GM21528 (cell line): ENCODE measurements around the gene AKT1S1.
A peak's percentile ranks its signal among the peaks of the same experiment; 100 is the strongest.

Experiments used
- ATAC-seq: cut with Tn5 transposase; IDR thresholded peaks from one replicate; pipeline ENCODE4 v1.9.1; 2021; ENCODE audit warnings: mild to moderate bottlenecking, moderate library complexity; ENCODE audit not compliant: unreplicated experiment, low FRiP score

Gene AKT1S1

DNA sequence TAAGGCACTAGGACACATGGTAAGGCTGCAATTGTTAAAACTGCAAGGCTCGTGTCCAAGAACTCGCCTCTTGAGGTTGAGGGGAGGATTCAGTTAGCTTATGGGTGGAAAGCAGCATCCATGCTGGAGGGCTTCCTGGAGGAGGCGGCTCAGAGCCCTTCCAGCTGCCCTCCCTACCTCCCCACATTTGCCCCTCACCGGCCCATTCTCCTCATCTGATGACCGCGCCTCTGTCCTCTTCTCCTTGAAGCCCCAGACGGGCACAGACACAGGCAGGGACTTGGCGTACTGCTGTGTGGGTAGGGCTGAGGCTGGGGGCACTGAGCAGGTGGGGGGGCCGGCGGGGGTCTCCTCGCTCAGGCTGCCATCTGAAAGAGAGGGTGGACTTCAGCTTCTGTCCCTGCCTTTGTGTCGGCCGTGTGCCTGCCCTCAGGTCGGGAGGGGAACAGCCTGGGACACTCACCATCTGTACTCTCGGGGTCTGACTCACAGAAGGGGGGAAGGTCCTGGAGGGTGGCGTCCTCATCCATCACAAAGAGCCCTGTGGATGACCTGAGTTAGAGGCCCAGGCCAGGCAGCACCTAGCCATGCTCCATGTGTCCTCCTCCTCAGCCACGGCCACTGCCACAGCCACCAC, 5.7 kb downstream of the AKT1S1 start:
- ATAC-seq: no peak

DNA sequence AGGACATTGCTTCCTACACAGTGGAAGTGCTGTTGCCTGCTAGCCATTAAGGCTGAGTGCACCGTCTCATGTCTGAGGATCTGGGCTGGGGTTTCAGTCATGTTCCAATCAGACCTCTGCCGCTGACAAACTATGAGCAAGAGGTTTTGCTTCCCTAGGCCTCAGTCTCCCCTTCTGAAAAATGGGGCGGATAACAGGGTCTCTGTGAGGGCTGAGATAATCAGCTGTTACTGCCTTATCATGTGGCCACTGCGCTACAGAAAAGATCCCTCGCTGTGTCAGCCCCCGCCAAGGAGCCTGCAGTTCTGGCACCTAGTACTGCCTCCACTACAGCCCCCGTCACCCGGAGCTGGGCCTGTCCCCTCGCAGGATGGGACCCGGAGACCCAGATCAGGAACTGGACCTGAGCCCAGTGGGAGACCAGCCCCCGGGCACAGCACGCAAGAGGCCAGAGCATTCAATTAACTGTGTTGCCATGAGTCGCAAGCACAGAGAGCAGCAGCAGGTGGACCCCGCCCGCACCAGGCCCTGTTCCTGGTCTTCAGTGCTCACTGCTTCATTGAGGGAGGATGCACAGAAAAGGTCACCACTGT, 6.8 kb downstream of the AKT1S1 start:
- no peak for ATAC-seq

DNA sequence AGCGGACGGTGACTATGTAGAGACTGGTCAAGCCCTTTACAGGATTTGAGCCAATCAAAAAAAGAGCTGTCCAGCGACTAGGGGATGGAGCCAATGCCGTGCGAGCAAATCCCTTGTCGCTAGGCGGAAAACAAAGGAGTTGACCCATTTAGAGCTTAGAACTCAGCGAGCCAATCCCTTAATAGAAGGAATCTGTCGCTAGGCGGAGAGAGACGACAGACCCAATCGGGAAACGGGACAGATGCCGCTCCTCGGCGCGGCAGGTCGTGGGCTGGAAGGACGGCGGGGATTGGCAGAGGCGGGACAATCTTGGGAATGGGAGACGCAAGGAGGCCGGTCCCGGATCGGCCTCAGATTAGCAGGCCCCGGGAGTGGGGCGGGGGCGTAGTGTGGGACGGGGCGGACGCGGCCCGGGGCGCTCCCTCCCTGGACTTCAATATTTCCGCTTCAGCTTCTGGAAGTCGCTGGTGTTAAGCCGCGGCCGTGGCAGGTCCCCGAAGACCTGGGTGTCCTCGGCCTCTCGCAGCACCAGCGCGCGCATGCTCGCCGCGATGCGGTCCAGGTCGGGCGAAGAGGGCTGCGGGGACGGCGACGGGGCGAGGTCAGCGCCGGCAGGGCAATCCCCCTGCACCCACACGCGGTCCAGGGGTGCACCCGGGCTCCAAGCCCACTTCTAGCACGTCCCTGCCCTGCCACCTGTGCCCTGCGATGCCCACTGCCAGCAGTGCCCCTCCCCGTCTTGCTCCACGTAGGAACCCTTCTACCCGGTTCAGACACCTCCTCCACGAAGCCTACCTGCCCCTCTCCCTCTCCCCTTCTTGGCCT, 7.5 kb downstream of the AKT1S1 start:
- ATAC-seq: peak; percentile 63

DNA sequence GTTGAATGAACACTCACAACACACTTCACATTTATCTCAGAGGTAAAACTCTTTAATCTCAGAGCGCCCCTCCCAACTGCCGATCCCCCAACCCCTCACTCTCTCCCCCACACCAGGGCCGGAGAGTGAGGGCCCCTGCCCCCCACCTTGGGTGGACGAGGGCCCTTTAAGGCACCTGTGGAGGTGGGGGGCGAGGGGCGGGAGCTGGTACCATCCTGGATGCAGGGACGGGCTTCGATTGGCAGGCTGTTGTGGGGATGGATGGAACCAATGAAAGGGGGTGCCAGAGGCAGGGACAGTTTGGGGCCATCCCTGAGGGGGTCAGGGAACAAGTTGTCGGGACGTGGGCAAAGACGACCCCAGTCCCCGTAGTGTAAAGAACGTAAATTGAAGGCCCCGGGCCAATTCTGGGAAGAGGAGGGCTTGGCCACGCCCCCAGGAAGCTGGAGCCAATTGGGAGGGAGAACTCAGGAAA, 8.1 kb downstream of the AKT1S1 start:
- peak; percentile 5 for ATAC-seq

DNA sequence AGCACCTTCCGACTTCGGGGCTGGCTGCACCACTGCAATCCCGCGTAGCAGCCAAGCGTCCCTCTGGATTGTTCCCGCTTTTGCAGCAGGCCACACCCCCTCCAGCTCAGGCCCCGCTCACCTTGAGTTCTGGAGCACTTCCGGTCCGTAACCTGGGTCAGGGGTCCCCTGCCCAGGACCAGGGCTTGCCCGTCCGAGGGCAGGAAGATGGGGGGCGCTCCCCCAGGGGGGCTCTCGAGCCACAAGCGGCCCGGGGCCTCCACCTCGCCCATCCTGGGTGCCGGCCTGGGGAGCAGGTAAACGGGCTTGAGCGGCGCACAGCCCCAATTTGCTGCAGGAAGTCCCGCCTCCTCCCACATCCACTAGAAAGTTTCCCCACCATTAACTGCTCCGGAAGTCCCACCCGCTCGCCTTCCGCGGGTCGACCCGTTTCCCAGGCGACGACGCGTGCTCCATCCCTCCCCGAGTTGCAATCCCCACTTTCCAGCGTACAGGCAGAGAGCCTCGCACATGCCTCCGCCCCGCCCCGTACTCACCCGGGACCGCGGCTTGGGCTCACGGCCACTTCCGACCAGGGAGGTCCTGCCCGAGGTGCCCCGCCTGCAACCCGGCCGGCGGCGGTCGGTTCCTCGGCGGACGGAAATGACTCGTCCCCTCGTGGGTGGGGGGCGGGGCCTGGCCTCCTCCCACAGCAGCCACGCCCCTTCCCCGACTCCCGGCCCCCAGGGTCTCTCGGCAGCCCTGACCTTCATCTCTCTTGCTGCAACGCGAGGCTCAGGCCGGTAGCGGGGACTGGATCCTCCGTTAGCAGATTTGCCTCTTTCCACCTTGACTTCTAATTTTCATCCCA, 10.0 kb downstream of the AKT1S1 start, which contains the start of gene PNKP:
Gene PNKP, minus strand, starts transcription at position 644 of the 850 bp plus-strand sequence. Its CDS starts 372 bp downstream, at position 272.
- peak; percentile 39 for ATAC-seq

DNA sequence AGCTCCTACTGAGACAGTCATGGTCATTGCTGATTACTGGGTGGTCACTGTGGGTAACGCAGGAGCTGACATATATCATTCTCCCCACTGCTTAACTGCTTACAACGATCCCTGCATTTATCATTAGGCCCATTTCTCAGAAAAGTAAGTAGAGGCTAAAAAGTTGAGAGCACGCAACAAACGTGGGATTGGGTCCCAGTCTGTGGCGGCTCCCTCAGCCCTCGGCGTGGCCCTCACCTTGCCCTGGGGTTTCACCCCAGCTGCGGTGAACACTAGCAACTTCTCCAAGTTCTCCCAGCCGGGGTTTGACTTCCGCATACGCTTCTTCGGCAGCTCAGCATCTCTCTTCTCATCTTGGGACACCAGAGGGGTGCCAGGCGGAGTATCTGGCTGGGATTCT, 12.3 kb downstream of the AKT1S1 start:
- no peak for ATAC-seq

DNA sequence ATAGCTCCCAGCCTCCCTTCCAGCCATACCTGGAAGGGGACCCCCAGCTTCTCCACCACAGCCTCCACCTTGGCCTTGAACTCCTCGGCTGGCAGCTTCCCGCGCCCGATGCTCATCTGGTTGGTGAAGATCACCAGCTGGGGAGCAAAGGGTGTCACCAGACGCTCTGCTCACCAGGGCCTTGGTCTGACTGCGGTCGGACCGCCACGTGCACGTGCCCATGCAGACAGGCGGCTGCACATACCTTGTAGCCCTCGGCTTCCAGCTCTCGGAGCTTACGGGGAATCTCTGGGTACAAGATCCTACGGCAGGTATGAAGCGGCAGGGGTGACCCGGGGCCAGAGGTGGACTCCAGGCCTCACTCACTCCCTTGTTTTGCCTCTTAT, 13.2 kb downstream of the AKT1S1 start:
- no peak for ATAC-seq

DNA sequence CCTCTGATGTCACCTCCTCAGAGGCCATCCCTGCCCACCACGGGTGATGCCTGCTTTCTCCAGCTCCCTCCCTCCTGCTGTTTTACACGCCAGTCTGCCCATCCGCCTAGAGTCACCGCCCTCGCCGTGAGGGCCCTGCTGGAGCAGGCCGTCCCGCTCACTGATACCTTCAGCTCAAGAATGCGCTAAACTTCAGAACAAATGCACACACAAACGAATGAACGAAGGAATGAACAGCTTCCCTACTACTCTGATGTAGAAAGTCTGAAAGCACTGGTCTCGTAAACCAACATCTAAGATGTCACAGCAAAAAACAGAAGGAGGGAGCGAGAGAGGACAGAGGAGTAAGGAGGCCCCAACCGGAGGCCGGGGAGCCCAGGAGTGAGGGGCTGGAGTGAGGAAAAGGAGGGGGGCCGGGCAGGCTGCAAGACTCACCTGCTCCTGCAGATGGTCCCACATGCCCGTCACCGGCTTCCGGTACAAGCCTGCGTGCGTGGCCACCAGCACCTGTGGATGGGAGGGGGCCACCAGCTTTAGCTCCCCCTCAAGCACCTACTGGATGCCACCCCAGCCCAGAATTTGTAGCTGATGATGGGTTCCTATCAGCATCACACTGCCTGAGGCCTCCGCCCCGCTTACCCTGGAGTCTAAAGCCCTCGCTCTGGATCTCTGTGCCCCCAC, 13.8 kb downstream of the AKT1S1 start:
- no peak for ATAC-seq

DNA sequence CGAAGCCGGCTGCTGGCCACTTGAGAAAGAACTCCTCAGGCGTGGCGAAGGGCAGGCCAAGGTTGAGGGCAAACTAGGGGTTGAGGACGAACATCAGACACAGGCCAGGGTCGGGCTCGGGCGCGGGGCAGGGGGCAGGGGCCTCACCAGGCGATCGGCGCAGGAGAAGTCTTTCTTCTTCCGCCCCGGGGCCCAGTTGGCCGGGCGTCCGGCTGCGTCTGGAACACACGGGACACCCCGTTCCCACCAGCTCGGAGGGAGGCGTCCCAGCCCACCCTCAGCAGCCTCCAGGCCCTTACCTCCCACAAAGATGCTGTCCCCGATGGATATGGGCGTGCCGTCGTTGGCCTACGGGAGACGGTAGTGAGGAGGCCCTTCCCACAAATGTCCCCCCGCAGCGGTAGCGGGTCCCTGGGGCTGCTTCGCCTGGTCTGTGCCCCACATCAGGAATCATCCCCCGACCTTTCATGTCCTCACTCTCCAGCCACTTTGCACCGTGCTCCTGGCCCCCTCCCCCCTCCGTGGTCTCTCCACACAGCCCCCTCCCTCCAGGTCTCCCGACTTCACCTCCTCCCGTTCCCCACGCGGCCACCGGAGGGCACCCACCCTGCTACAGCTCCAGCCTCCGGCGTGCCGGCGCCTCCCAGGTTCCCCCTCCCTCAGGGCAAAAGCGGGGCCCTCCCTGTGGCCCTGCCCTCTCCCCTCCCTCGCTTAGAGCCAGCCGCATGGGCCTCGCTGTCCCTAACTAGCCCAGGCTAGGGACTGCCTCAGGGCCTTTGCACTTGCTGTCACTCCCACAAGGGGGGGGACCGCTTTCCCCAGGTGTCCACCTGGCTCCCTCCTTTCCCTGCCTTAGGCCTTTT, 14.5 kb downstream of the AKT1S1 start:
- no peak for ATAC-seq

DNA sequence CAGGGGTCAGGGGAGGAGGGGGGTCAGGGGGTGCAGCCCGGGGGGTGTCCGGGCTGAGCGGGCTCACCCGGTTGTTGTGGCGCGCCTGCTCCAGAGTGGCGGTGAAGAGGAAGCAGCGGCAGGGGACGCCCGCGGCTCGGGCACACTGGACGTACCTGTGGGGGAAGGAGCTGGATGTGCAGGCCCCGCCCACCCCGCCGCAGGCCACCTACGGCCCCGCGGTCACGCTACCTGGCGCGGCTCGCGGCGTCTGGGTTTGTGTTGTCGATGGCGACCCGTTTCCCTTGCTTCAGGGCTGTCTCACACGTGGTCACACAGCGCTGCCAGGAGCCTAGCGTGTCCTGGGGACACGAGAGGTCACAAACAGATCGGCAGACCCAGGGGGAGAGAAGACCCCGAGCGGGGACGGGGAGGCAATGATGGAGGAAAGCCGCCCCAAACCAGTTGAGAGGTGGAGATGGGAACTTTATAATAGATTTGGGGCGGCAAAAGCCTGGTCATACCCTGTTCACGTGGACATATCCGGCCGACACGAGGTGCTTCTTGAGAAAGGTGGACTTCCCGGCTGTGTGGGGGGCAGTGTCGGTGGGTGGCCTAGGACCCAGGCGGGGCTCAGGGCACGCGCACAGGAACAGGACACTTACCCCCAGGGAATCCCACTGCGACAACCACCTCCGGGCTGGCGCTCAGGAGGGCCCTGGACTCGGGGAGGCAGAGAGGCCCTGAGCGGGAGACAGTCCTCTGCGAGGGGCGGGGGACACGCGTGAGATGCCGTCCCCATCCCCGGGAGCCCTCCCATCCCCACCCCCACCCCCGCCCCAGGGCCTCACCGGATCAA, 15.4 kb downstream of the AKT1S1 start:
- no peak for ATAC-seq

DNA sequence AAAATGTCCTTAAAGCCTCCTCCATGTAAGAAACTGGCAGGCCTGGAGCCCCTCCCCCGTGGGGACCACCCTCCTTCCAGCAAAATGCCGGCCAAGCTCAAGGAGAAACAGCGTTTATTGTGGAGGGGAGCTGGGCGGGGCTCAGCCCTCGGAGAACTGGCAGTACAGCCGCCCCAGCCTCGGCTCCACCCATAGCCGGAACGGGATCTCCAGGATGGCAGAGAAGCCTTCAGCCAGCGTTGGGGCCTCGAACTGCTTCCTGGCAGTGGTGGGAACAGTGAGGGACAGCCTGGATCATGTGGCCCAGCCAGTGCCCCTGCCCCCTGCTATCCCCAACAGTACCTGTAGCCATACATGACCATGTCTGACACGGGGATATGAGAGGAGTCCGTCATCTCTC, 16.0 kb downstream of the AKT1S1 start:
- ATAC-seq: no peak

DNA sequence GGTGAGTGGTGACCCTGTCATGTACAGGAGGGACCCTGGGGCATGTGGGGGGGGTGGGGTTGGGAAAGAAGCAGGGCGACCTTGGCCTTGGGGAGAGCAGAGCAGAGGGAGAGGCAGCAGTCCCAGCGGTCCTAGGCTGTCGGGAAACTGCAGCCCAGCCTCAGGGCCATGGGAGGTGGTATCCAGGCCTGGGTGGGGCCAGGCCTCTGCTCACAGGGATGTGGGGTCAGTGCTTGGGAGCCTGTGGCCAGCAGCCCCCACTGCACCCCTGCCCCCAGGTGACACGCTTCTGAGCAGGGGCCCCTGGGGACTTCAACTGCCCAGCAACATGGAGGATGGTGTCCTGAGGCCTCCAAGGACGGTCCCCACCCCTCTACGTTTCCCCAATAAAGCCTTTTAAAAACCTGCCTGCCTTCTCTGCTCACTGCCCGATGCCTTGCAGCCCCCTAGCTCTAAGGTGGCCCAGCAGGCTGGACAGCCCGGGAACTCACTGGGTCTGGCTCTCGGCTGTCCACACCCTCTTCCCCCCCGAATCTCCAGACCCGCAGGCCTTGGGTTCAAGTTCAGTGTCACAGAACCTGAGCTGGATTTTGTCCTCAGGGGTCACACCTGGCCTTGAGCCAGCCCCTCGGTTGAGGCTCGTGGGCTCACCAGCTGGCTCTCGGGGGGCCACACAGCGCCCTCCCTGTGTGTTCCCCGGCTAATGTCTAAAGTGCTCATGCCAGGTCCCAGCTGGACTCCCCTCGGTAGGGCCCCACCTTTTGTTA, 16.6 kb downstream of the AKT1S1 start:
- no peak for ATAC-seq

DNA sequence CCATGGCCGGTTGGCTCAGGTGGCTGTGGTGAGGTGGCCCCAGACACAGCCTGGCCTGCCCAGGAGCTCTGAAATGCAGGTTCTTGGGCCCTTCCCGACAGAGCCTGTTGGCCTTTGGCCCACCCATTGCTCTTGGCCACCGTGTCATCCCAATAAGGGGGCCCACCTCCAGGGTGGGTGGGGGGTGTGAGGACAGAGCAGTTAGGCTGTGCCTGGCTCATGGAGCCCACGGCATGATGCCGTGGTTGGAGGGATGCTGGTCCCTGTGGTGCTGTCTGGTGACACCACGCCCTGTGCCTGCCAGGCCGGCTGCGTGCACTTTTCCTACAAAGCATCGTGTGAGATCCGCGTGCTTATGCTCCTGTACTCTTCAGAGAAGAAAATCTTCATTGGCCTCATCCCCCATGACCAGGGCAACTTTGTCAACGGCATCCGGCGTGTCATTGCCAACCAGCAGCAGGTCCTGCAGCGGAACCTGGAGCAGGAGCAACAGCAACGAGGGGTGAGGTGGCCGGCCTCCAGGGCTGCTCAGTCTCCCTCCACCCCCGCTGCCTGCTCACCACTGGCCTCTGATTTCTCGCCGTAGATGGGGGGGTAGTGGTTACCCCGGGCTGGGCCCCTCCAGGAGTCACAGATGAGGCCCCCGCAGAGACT, 17.3 kb downstream of the AKT1S1 start:
- no peak for ATAC-seq

DNA sequence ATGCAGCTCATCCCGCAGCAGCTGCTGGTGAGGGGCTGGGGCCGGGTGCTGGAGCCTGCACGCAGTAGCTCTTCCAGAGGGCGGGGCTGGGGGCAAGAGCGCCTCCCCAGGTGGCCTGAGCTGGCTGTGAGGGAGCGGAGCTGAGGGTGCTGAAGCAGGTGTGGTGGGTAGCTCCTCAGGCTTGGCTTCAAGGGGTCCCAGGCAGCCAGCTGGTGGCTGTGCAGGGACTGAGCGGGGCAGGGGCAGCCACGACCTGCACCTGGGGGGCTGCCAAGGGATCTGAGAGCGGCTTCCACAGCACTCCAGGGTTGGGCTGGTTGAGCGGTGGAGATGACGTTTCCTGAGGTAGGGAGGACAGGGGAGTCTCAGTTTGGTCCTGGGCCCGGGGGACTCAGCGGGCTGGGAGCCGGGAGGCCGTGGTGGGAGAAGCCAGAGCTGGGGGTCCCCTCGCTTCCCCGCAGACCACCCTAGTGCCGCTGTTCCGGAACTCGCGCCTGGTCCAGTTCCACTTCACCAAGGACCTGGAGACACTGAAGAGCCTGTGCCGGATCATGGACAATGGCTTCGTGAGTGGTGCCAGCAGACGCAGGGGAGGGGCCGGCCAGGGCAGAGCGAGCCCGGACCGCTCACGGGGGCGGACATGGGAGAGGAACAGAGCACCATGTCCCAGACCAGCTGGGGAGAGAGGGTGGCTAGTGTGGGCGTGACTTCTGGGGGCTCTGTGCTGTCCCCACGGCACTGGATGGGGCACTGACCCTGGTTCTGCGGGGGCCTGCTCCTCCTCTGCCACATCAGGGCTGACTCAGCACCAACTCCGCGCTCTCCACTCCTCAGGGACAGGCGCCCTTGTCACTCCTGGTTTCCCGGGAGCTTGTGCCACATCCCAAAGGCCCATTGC, 18.8 kb downstream of the AKT1S1 start:
- no peak for ATAC-seq

DNA sequence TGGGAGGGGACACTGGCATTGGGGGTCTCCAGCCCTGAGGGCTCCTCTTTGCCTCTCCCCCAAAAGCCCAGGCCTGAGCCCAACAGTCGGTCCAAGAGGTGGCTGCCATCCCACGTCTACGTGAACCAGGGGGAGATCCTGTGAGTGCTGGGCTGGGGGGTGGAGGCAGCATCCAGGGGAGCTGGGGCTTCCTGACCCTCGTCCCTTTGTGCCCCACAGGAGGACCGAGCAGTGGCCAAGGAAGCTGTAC, 19.4 kb downstream of the AKT1S1 start:
- ATAC-seq: no peak

DNA sequence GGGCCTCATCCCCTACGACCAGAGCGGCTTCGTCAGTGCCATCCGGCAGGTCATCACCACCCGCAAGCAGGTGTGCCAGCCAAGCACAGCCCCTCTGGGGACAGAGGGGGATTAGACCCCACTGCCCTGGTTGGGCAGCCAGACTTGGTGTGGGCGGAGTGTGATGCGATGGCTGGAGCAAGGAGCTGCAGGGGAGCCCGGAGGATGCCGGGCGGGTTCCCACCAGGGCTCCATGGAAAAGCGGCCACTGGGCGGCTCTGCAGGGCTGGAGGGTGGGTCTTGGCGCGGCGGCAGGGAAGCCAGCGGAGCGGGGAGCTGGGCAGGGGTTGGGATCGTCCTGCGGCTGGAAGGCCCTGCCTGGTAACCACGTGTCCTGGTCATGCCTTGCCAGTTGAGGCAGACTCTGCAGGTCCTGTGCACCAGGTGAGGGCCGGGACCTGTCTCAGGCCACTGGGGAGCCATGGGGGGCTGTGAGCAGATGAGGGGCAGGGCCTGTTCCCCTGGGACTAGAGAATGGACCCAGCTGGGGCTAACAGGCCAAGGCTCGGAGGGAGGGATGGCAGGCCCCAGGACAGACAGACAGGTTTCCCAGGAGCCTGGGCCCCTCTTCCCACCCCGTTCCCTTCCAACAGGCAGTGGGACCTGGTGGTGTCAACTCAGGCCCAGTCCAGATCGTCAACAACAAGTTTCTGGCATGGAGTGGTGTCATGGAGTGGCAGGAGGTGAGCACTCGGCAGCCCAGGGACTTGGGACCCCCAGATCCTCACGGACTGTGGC, 19.9 kb downstream of the AKT1S1 start:
- no peak for ATAC-seq
